Lower lobe of right lung (tissue), 2 donors: ENCODE measurements around the gene PCCA. TPM values are rescaled to one million over a fixed set of nuclear protein-coding genes. Genes with fewer than 3 reads are reported as not detected.

Experiments
- ATAC-seq, 2 donors: fragments of 200-7000 bp; cut with Tn5 transposase; one replicate each; pipeline ENCODE4 v1.9.1; 2020 to 2022; ENCODE audit warnings: mild to moderate bottlenecking in 2 of 2, moderate library complexity in 2 of 2
- DNase-seq: peaks from one replicate; pipeline ENCODE4 v3.0.0-alpha.2; 2020
- H3K27ac ChIP-seq: fragments of 200-600 bp; one replicate; pipeline ENCODE4 v1.8.0; 2022
- H3K27me3 ChIP-seq: fragments of 200-600 bp; one replicate; pipeline ENCODE4 v1.8.0; 2022; ENCODE audit warnings: low read depth
- H3K36me3 ChIP-seq: fragments of 200-600 bp; one replicate; pipeline ENCODE4 v1.8.0; 2022; ENCODE audit warnings: mild to moderate bottlenecking
- H3K4me1 ChIP-seq: fragments of 200-600 bp; one replicate; pipeline ENCODE4 v1.8.0; 2022
- H3K4me3 ChIP-seq: fragments of 200-600 bp; one replicate; pipeline ENCODE4 v1.8.0; 2022; ENCODE audit warnings: mild to moderate bottlenecking
- H3K9me3 ChIP-seq: fragments of 200-600 bp; one replicate; pipeline ENCODE4 v1.8.0; 2022
- intact Hi-C: fragments of 100-400 bp; cut with DNase I; formaldehyde crosslinking; loops from one replicate; pipeline ENCODE4 v1.11.0; 2022
- total RNA-seq: library from RNA; stranded (reverse); fragmentation: NEBNext Ultra II Directional; extraction: Animal tissue kit (Norgen Biotek cat#: 25700); gene quantifications from one replicate; pipeline ENCODE4 v1.2.1, GENCODE V29; 2021
- TF ChIP-seq, protein P1 (sequence below): fragments of 200-600 bp; IDR thresholded peaks from one replicate; pipeline ENCODE4 v1.8.0; 2022; ENCODE audit warnings: antibody characterized with exemption, mild to moderate bottlenecking
- donor health status: DM: no; HTN: yes; CAD: no; lungs with severe emphysema.

Gene PCCA
- total RNA-seq, 1 donor from 2014 or later = 37.8 TPM

GRCh38 chr13:100549316-100549715 lies 460.4 kb downstream of the PCCA start:
- H3K4me1 ChIP-seq = peaks cover 10% of the 10 kb centered on the region
- H3K36me3 ChIP-seq = no peaks in the 10 kb centered on the region
- TF ChIP-seq, protein P1, sequence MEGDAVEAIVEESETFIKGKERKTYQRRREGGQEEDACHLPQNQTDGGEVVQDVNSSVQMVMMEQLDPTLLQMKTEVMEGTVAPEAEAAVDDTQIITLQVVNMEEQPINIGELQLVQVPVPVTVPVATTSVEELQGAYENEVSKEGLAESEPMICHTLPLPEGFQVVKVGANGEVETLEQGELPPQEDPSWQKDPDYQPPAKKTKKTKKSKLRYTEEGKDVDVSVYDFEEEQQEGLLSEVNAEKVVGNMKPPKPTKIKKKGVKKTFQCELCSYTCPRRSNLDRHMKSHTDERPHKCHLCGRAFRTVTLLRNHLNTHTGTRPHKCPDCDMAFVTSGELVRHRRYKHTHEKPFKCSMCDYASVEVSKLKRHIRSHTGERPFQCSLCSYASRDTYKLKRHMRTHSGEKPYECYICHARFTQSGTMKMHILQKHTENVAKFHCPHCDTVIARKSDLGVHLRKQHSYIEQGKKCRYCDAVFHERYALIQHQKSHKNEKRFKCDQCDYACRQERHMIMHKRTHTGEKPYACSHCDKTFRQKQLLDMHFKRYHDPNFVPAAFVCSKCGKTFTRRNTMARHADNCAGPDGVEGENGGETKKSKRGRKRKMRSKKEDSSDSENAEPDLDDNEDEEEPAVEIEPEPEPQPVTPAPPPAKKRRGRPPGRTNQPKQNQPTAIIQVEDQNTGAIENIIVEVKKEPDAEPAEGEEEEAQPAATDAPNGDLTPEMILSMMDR = no peak
- H3K9me3 ChIP-seq = no peaks in the 10 kb centered on the region
- no peak for ATAC-seq
- no peak overlapping the region for H3K27ac ChIP-seq
- intact Hi-C loops = no loop called here
- no peak overlapping the region for H3K4me3 ChIP-seq
- H3K27me3 ChIP-seq = no peaks in the 10 kb centered on the region
- no peak for DNase-seq

DNA sequence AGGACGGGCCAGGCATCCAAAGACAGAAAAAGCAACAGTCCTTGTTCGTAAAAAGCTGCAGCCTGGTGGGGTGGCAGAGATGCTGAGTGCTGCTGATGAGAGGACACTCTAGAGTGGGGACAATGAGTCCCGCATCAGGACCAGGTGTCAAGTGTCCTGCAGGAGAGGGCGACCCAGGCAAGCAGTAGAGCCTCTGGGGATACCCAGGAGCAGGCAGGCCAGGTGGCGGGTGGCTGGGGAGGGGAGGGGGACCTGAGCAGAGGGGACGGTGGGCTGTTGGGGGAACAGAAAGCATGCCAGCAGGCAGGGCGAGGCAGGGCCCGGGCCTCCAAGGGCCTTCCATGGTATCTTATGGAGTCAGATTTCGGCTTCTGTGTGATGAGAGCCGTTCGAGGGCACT lies 463.9 kb downstream of the PCCA start:
- Histone ChIP-seq H3K4me1 (no peaks in the 10 kb centered on the region), H3K9me3 (no peaks in the 10 kb centered on the region), H3K27me3 (no peaks in the 10 kb centered on the region), H3K4me3 (no peak overlapping the region), H3K27ac (no peak overlapping the region), H3K36me3 (no peaks in the 10 kb centered on the region)
- intact Hi-C loops = no loop called here
- no peak for ATAC-seq
- DNase-seq = no peak
- TF ChIP-seq, protein P1 = no peak

GRCh38 chr13:100559886-100560285 lies 471.0 kb downstream of the PCCA start:
- H3K4me3 ChIP-seq = no peak overlapping the region
- H3K9me3 ChIP-seq = no peaks in the 10 kb centered on the region
- no peak overlapping the region for H3K27ac ChIP-seq
- ATAC-seq = no peak
- DNase-seq = no peak
- H3K4me1 ChIP-seq = no peaks in the 10 kb centered on the region
- intact Hi-C loops = no loop called here
- no peaks in the 10 kb centered on the region for H3K36me3 ChIP-seq
- TF ChIP-seq, protein P1 = no peak
- H3K27me3 ChIP-seq = no peaks in the 10 kb centered on the region

- ATAC-seq (no peak), DNase-seq (no peak)
- Histone ChIP-seq H3K9me3 (no peaks in the 10 kb centered on the region), H3K27ac (no peak overlapping the region), H3K36me3 (no peaks in the 10 kb centered on the region), H3K4me3 (no peak overlapping the region), H3K4me1 (no peaks in the 10 kb centered on the region), H3K27me3 (no peaks in the 10 kb centered on the region)
- TF ChIP-seq, protein P1 = no peak
- intact Hi-C loops = no loop called here
Measured at GRCh38 chr13:100560498-100561157, 471.7 kb downstream of the PCCA start.

DNA sequence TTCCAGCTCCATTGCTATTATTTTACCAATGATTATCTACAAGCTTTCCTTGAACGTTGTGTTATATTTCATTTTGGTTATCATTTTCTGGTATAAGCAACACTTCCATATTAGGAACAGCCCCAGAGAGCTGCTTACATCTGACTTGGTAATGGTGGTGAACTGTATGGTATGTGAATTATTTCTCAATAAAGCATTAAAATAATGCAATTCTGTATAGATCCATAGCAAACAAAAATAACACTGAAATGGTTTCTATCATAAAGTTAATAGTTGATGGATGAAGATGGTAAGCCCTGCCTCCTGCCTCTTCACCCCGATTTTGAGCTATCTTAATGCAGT lies 472.2 kb downstream of the PCCA start:
- Histone ChIP-seq H3K36me3 (no peaks in the 10 kb centered on the region), H3K4me3 (no peak overlapping the region), H3K27ac (no peak overlapping the region), H3K9me3 (no peaks in the 10 kb centered on the region), H3K27me3 (no peaks in the 10 kb centered on the region), H3K4me1 (no peaks in the 10 kb centered on the region)
- intact Hi-C loops = no loop called here
- TF ChIP-seq, protein P1 = no peak
- ATAC-seq (no peak), DNase-seq (no peak)
